CD4-positive, alpha-beta T cell treated with Interleukin-15 for 4 hours (primary cell): ENCODE measurements around the gene UBAP2L.

ENCODE experiments used
- DNase-seq: peaks from one replicate; pipeline ENCODE4 v3.0.0-alpha.2; 2020; ENCODE audit warnings: low spot score

UBAP2L gene

GRCh38 chr1:154220071-154220969 lies at the start of gene UBAP2L:
Gene UBAP2L (plus strand): TSS chr1:154220955. CDS start chr1:154225124, 4,169 bp downstream.
- peak; percentile 98 for DNase-seq

GRCh38 chr1:154171223-154171583 lies 49.6 kb upstream of the UBAP2L start:
- no peak for DNase-seq

GRCh38 chr1:154171880-154172279 lies 48.9 kb upstream of the UBAP2L start:
- no peak for DNase-seq

GRCh38 chr1:154174654-154175053 lies 46.1 kb upstream of the UBAP2L start:
- no peak for DNase-seq

- no peak for DNase-seq
These were observed 44.4 kb upstream of the UBAP2L start for GRCh38 chr1:154176337-154176736.

GRCh38 chr1:154178013-154178412 lies 42.7 kb upstream of the UBAP2L start:
- DNase-seq = no peak

- DNase-seq = no peak
These were observed 41.6 kb upstream of the UBAP2L start for GRCh38 chr1:154178911-154179811.

GRCh38 chr1:154179946-154180687 lies 40.6 kb upstream of the UBAP2L start:
- no peak for DNase-seq

- no peak for DNase-seq
These were observed 38.8 kb upstream of the UBAP2L start for GRCh38 chr1:154181944-154182343.

GRCh38 chr1:154182344-154183045 lies 38.3 kb upstream of the UBAP2L start:
- peak; percentile 69 for DNase-seq

- peak; percentile 91 for DNase-seq
These were observed 37.5 kb upstream of the UBAP2L start for GRCh38 chr1:154183046-154183915.

- peak; percentile 68 for DNase-seq
These were observed 34.6 kb upstream of the UBAP2L start for GRCh38 chr1:154186177-154186576.

GRCh38 chr1:154186852-154187501 lies 33.8 kb upstream of the UBAP2L start:
- no peak for DNase-seq

GRCh38 chr1:154190550-154190949 lies 30.2 kb upstream of the UBAP2L start:
- DNase-seq = no peak

- DNase-seq = no peak
These were observed 28.7 kb upstream of the UBAP2L start, which contains the start of gene TPM3 for GRCh38 chr1:154191990-154192461. Gene TPM3 (minus strand): TSS chr1:154192100. CDS start chr1:154192018, 82 bp downstream.

- DNase-seq = no peak
These were observed 28.3 kb upstream of the UBAP2L start for GRCh38 chr1:154192476-154192875.

- no peak for DNase-seq
These were observed 26.9 kb upstream of the UBAP2L start for GRCh38 chr1:154193821-154194220.

- DNase-seq = peak; percentile 60
These were observed 21.8 kb upstream of the UBAP2L start for GRCh38 chr1:154198756-154199562.

GRCh38 chr1:154199563-154199879 lies 21.2 kb upstream of the UBAP2L start:
- no peak for DNase-seq
